MCF 10A (cell line): ENCODE measurements around the gene FAM181B. TPM values are rescaled to one million over a fixed set of nuclear protein-coding genes. Genes with fewer than 3 reads are reported as not detected.
A peak's percentile ranks its signal among the peaks of the same experiment; 100 is the strongest.

ENCODE experiments used
- BruUV-seq: library from RNA; stranded (reverse); fragments of 400-500 nt; replicated peaks from 2 replicates; lab custom pipeline; 2021; lab: Mats Ljungman, UMichigan
- CTCF ChIA-PET: fragments of 300-600 bp; sonication (Branson Sonifier 250); formaldehyde crosslinking; extraction: SDS; loops from one replicate; lab custom pipeline; 2021; ENCODE audit warnings: antibody characterized with exemption, inconsistent platforms; lab: Yijun Ruan, JAX
- POLR2A ChIA-PET: fragments of 300-600, 350-650 bp; sonication (Branson Sonifier 250); formaldehyde crosslinking; extraction: SDS; loops from one replicate; lab custom pipeline; 2020; ENCODE audit warnings: antibody characterized with exemption, inconsistent platforms; lab: Yijun Ruan, JAX
- DNase-seq: peaks from one replicate; pipeline ENCODE4 v3.0.0-alpha.2; 2018; ENCODE audit not compliant: unreplicated experiment
- H3K27ac Mint-ChIP-seq: one replicate; pipeline ENCODE4 v1.8.0; 2022; ENCODE audit warnings: mild to moderate bottlenecking, low read depth, mixed read lengths; ENCODE audit not compliant: unreplicated experiment
- H3K27me3 Mint-ChIP-seq: one replicate; pipeline ENCODE4 v1.8.0; 2022; ENCODE audit warnings: mixed read lengths; ENCODE audit not compliant: insufficient read depth, unreplicated experiment
- H3K36me3 Mint-ChIP-seq: one replicate; pipeline ENCODE4 v1.8.0; 2022; ENCODE audit warnings: mild to moderate bottlenecking, moderate library complexity, mixed read lengths; ENCODE audit not compliant: insufficient read depth, unreplicated experiment
- H3K4me1 Mint-ChIP-seq: one replicate; pipeline ENCODE4 v1.8.0; 2022; ENCODE audit warnings: mixed read lengths; ENCODE audit not compliant: insufficient read depth, unreplicated experiment
- H3K4me3 Mint-ChIP-seq: one replicate; pipeline ENCODE4 v1.8.0; 2022; ENCODE audit warnings: mild to moderate bottlenecking, moderate library complexity, mixed read lengths; ENCODE audit not compliant: unreplicated experiment
- H3K9me3 Mint-ChIP-seq: one replicate; pipeline ENCODE4 v1.8.0; 2022; ENCODE audit warnings: mixed read lengths; ENCODE audit not compliant: unreplicated experiment
- intact Hi-C: fragments of 100-400 bp; cut with micrococcal nuclease; formaldehyde crosslinking; loops from 2 replicates; pipeline ENCODE4 v1.14.1; 2022
- total RNA-seq: library from RNA; stranded (reverse); gene quantifications from 2 replicates; pipeline ENCODE4 v1.2.3, GENCODE V29; 2022
- TF ChIP-seq, protein P1 (sequence below): fragments of 200-600 bp; IDR thresholded peaks from one replicate; pipeline ENCODE4 v1.8.0; 2022; ENCODE audit warnings: antibody characterized with exemption, mild to moderate bottlenecking; ENCODE audit not compliant: unreplicated experiment

Gene FAM181B
- total RNA-seq, 1 experiment from 2014 or later = not detected

DNA sequence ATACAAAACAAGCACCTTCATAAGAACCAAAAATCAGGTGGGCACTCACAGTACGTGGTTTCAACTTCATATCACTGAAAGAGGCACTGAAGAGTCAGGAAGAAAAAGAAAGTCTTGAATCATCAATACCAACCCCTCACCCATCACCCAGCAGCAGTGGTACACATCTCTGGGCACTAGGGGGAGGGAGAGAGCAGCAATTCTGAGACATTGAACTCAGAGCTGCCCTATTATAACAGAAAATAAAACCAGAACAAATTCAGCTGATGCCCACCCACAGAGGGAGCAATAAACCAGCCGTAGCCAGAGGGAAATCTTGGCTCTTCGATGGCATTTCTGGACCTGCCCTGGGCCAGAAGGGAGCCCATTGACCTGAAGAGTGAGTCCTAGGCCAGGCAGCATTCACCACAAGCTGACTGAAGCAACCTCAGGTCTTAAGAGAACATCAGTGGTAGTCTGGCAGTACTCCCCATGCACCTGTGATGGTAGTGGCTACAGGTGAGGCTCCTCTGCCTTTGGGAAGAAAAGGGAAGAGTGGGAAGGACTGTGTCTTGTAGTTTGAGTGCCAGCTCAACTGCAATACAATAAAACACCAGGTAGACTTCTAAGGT, 42.2 kb upstream of the FAM181B start:
- POLR2A ChIA-PET = no interaction called here
- BruUV-seq = no TSS peak
- intact Hi-C loops = loop anchor here (1.0 kb wide), 1 partner anchor 88 kb away; no protein-coding TSS in a partner anchor
- no peak overlapping the region for H3K27ac Mint-ChIP-seq
- DNase-seq = peak; percentile 76
- H3K27me3 Mint-ChIP-seq = no peaks in the 10 kb centered on the region
- peaks cover 5% of the 10 kb centered on the region for H3K4me1 Mint-ChIP-seq
- H3K36me3 Mint-ChIP-seq = no peaks in the 10 kb centered on the region
- no peak overlapping the region for H3K4me3 Mint-ChIP-seq
- H3K9me3 Mint-ChIP-seq = no peaks in the 10 kb centered on the region
- CTCF ChIA-PET = interaction anchor here (0.5 to 1.6 kb wide), 17 partner anchors 9 to 1261 kb away, joined by 3 to 14 read pairs (median 3); no protein-coding TSS in a partner anchor
- TF ChIP-seq, protein P1, sequence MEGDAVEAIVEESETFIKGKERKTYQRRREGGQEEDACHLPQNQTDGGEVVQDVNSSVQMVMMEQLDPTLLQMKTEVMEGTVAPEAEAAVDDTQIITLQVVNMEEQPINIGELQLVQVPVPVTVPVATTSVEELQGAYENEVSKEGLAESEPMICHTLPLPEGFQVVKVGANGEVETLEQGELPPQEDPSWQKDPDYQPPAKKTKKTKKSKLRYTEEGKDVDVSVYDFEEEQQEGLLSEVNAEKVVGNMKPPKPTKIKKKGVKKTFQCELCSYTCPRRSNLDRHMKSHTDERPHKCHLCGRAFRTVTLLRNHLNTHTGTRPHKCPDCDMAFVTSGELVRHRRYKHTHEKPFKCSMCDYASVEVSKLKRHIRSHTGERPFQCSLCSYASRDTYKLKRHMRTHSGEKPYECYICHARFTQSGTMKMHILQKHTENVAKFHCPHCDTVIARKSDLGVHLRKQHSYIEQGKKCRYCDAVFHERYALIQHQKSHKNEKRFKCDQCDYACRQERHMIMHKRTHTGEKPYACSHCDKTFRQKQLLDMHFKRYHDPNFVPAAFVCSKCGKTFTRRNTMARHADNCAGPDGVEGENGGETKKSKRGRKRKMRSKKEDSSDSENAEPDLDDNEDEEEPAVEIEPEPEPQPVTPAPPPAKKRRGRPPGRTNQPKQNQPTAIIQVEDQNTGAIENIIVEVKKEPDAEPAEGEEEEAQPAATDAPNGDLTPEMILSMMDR = peak; percentile 65

- peaks cover 5% of the 10 kb centered on the region for H3K4me1 Mint-ChIP-seq
- H3K27ac Mint-ChIP-seq = no peak overlapping the region
- H3K27me3 Mint-ChIP-seq = no peaks in the 10 kb centered on the region
- H3K4me3 Mint-ChIP-seq = no peak overlapping the region
- intact Hi-C loops = loop anchor here (1.0 kb wide), 1 partner anchor 89 kb away; no protein-coding TSS in a partner anchor
- BruUV-seq = no TSS peak
- no peaks in the 10 kb centered on the region for H3K9me3 Mint-ChIP-seq
- no peaks in the 10 kb centered on the region for H3K36me3 Mint-ChIP-seq
- ChIA-PET POLR2A (interaction anchor here (0.7 kb wide), 2 partner anchors 107 to 1874 kb away, joined by 3 read pairs; no protein-coding TSS in a partner anchor), CTCF (interaction anchor here (0.7 to 1.6 kb wide), 6 partner anchors 12 to 517 kb away, joined by 3 to 7 read pairs (median 4); partner anchors contain the start of gene PRCP)
- TF ChIP-seq, protein P1 = no peak
- no peak for DNase-seq
Observed at GRCh38 chr11:82775218-82775617, 41.6 kb upstream of the FAM181B start.

GRCh38 chr11:82771781-82772180, 38.1 kb upstream of the FAM181B start:
- peak; percentile 1 for DNase-seq
- H3K36me3 Mint-ChIP-seq = no peaks in the 10 kb centered on the region
- BruUV-seq = no TSS peak
- peaks cover 5% of the 10 kb centered on the region for H3K4me1 Mint-ChIP-seq
- H3K27ac Mint-ChIP-seq = no peak overlapping the region
- CTCF ChIA-PET = interaction anchor here (0.6 to 0.7 kb wide), 3 partner anchors 490 to 1050 kb away, joined by 3 to 4 read pairs (median 4); no protein-coding TSS in a partner anchor
- TF ChIP-seq, protein P1 = no peak
- no peaks in the 10 kb centered on the region for H3K9me3 Mint-ChIP-seq
- H3K27me3 Mint-ChIP-seq = peaks cover 21% of the 10 kb centered on the region
- POLR2A ChIA-PET = no interaction called here
- intact Hi-C loops = no loop called here
- no peak overlapping the region for H3K4me3 Mint-ChIP-seq

GRCh38 chr11:82767123-82767522, 33.5 kb upstream of the FAM181B start:
- H3K27me3 Mint-ChIP-seq = peaks cover 32% of the 10 kb centered on the region
- no peaks in the 10 kb centered on the region for H3K36me3 Mint-ChIP-seq
- BruUV-seq = no TSS peak
- POLR2A ChIA-PET = no interaction called here
- TF ChIP-seq, protein P1 = no peak
- no peaks in the 10 kb centered on the region for H3K9me3 Mint-ChIP-seq
- H3K27ac Mint-ChIP-seq = no peak overlapping the region
- H3K4me1 Mint-ChIP-seq = no peaks in the 10 kb centered on the region
- no peak overlapping the region for H3K4me3 Mint-ChIP-seq
- DNase-seq = no peak
- CTCF ChIA-PET = interaction anchor here (1.4 to 1.9 kb wide), 2 partner anchors 9 to 1049 kb away, joined by 7 to 14 read pairs; no protein-coding TSS in a partner anchor
- intact Hi-C loops = no loop called here
